HG03103 (cell line): ENCODE results near the gene PACRG.

Source experiments
- ATAC-seq: cut with Tn5 transposase; IDR thresholded peaks from one replicate; pipeline ENCODE4 v1.9.1; 2021; ENCODE audit warnings: low read depth; ENCODE audit not compliant: unreplicated experiment

The PACRG gene

DNA sequence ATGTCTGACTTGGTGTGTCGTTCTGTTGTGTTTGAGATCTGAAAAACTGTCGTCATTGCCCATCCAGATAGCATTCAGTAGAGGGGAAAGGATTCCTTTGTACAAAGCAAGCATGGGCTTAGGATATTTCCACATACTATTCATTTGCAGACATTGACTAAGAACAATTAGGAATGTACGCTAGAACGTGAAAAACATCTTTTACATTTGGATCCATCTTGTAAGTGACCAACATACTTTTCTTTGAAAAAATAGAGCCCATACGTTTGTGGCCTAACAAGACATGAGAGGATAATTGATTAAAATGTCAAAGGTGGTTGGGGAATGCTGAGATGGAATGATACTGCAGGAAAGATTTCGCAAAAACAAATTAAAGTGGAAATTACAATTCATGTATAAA, 461.0 kb downstream of the PACRG start:
- no peak for ATAC-seq

DNA sequence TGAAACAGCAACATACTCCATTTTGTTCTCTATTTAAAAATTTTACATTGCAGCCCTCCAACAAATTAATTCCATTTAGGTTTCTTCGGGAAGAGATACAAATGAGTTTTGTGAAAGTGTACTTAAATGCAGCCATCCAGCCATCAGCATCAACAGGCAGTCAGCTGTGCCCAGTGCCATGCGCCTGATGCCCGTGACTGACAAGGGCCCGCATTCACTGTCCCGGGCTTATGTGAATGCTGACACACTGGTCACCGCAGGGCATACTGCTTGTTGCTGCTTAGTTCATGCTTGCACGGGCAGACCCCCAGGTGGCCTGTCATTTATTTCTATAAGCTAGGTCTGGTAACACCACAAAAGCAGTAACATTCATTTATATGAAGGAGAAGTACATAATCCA, 461.8 kb downstream of the PACRG start:
- no peak for ATAC-seq

DNA sequence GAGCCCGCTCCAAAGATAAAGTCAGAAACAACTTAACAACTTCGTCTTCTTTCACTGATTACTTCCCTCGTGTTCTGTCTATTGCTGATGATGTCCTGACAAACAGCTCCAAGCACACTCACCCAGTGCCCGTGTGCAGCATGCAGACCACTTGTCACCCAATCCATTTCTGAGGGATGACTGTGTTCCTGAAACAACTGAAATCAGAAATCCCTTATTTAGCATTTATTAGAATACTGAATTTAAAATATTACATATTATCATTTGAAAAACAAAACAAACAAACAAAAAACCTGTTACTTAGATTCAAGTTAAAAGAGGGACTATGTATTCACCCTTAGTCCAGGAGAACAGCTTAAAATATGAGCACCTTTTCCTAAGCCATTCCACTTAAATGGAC, 463.0 kb downstream of the PACRG start:
- ATAC-seq, result no peak

DNA sequence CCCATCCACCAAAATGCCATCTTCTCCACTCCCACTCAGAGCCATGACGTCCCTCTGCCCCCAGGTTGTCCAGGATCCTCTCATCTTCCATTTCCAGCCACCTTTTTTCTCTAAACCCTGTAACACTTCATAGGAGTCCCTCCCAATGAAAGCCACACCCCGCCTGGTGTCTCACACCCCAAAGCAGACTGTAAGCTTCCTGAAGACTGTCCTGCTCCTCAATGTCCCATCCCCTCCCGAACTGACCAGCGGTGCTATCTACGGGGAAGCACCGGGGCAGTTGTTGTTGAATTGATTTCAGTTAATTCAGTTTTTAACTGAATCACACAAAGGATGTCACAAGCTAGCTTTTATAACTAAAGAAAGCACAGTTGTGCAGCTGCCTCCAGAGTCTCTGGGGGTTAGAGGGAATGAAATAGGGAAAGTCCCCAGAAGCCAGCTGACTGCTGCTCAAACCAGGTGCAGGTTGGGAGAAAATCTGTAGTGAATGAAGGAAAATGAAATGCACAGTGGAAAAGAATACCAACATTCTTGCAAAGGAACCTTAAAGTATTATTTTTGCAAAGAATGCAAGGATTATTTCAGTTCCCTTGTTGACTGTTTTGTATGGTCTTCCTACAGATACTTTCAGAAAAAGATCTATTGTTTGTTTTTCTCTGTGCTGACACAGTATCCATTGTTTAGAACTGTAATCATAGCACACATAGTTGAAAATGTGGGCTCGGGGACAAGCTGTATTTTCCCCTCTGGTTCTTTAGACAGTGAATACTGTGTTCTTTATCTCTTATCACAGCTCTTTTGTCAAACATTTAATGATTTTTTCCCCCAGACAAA, 464.1 kb downstream of the PACRG start:
- ATAC-seq, result no peak

DNA sequence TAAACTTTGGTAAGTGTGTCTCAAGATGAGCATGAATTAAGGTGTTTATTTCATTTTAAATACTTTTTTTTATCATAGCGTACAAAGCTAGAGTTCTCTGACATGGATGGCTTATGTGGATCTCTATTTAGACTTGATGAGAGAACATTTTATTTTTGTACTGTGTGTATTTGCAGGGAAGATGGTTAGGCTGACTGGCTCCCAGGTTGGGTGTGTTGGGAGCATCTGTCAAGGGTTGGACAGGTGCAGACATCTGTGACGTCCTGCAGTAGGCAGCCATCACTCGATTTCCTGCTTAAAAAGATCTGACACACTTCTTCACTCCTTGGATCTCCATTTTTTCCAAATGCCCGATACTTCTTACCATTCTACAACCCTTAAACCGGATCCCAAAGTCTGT, 464.8 kb downstream of the PACRG start:
- no peak for ATAC-seq

DNA sequence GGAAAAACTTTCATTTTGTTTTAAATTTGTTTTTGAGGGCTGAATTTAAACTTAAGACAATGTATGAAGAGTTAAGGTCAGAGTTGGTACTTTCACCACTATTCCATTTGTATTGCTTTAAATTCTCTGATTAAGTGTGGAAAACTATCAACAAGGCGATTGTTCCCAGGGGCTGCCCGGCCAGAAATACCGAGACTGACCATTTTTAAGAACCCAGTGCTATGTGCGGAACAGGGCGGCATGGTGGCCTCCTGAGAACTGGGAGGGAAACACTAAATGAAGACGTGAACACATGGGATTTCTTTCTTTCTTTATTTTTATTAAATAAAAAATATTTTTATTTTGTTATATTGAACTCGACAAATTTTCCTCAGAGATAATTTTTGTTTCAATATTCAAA, 465.6 kb downstream of the PACRG start:
- ATAC-seq, result no peak

DNA sequence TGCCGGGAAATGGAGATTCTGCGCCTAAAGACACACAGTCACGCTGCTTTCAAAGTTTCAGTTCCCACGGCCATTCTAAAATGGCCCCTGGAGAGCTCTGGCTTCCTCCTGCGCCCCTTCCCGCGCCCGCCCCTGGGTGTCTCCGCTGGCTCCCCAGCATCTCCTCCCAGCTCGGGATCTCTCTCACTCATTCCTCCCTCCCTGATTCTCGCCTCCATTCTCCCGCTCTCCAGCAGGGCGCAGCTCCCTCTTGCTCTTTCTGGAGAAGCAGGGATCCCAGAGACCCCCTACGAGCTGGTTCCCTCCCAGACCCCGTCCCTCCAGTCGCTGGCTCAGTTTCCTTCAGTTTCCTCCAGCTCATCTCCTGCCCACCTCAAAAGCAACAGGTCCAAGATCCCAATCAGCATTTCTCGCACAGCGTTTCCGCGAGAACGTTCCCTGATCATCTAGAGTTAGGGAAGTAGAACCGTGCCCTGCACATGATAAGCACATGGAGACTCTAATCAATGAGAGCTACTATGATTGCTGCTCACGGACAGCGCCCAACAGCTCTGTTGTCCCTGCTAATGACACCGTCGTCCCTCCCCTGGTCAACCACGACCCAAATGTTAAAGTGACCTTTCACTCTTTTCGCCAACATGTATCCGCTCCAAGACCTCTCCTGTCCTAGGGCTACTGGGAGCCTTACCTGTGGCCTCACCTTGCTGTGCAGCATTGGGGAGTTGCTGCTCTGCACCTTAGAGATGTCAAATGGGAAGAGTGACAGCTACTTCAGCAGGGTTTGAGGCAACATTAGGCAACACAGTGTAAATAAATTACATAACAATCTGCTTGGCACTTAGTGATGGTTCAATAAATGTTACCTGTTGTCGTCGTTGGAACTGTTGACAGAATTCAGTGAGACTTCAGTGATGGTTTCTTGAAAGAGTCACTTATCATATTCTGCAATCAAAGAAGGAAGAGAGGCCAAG, 468.2 kb downstream of the PACRG start:
- ATAC-seq, result no peak

DNA sequence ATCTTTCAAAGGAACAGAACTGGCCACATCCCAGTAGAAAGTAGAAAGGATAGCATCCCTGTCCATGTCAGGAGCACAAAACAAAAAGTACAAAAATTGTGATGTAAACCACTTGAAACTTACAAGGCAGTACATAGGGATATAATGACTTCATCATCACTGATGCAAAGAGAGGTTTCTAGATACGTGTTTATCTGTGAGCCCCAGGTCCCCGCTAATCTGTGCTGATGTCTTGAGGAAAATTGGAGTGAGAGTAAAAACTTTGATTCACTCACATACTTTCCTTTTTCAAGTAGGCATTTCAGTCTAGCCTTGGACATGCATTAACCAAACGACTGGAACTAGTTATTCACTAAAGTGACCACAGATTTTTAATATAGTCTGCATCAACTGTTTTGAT, 470.1 kb downstream of the PACRG start:
- no peak for ATAC-seq

DNA sequence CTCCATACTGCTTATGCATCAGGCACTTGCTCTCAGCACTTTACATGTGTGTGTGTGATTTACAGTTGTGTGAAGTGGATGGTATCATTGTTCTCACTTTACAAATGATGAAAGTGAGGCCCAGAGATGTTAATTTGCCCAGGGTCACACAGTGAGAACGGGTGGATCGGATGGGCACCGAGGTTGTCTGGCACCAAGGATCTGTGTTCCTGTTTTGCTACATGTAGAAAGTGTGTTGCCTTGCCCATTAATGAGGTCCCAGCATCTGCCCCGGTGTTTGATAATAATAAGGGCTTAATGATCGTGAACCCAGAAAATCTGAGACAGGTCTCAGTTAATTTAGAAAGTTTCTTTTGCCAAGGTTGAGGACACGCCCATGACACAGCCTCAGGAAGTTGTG, 470.6 kb downstream of the PACRG start:
- no peak for ATAC-seq

DNA sequence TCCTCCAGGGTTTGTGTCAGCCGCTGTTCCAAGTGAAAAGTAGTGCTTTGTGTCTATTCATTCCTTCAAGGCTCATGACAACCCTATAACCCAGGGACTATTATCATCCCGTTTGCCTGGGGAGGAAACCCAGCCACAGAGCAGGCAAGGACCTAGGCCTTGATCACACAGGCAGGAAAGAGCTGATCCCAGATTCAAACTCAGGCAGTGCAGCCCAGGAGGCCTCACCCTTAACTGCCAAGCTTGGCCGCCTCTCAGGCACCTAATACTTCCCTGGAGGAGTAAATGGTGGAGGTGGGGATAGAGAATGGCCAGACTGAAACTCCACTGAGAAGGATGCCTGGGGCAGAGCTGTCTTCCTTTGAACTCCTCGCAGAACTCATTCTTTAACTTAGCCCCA, 471.6 kb downstream of the PACRG start:
- no peak for ATAC-seq

DNA sequence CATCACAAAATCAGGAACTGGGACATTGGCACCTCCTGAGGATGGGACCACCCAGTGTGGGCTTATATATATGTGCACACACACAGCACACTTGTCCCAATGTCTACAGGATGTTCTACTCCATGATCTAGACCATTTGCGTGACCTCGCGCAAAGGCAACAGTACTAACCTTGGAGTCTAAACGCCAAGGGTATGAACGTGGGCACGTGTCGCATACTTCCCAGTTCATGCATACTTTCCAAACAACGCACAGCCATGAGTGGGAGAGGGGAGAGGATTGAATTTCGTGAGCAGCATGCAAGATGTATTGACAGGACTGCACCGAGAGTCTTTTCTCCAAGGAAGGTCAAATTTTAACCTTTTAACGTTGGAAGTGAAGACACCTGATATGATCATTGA, 472.5 kb downstream of the PACRG start:
- ATAC-seq, result no peak

DNA sequence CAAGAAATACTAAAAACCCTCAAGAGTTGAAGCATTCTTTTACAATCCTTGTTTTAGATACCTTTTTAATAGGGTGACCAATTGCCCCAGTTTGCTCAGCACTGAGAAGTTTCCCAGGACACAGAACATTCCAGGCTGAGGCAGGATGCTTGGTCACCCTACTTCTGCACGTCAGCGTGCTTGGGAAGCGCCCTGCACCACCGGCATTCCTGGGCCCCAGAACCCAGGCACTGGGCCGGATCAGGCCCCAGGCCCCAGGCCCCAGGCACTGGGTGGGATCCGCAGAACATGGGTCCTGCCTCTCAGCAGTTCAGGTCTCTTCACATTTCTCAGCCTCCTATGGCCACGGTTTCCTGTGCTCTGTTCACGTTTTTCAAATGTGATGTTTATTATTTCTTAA, 472.9 kb downstream of the PACRG start:
- ATAC-seq, result no peak

DNA sequence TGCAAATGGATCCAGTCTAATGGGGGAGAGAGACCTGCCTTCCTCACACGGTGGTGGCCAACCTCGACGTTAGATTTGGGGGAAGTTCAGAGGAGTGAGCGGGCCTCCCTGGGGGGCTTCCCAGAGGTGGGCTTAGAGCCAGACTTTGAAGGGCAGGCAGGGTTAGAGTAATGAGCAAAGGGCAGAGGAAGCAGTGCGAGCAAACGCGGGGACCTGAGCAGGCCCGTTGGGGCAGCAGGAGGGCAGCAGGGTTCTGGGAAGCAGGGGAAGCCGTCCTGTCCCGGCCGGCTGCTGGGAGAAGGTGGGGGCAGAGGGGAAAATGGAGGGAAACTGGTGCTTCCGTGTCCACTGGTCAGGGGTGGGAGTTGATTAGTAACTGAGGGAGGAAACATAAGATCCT, 474.1 kb downstream of the PACRG start:
- ATAC-seq, result no peak

DNA sequence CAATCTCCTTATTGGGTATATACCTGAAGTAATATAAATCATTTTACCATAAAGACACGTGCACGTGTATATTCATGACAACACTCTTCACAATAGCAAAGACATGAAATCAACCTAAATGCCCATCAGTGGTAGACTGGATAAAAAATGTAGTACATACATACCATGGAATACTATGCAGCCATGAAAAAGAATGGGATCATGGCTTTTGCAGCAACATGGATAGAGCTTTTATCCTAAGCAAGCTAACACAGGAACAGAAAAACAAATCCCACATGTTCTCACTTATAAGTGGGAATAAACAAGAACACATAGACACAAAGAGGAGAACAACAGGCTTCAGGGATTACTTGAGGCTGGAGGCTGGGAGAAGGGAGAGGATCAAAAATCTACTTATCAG, 478.4 kb downstream of the PACRG start:
- no peak for ATAC-seq

DNA sequence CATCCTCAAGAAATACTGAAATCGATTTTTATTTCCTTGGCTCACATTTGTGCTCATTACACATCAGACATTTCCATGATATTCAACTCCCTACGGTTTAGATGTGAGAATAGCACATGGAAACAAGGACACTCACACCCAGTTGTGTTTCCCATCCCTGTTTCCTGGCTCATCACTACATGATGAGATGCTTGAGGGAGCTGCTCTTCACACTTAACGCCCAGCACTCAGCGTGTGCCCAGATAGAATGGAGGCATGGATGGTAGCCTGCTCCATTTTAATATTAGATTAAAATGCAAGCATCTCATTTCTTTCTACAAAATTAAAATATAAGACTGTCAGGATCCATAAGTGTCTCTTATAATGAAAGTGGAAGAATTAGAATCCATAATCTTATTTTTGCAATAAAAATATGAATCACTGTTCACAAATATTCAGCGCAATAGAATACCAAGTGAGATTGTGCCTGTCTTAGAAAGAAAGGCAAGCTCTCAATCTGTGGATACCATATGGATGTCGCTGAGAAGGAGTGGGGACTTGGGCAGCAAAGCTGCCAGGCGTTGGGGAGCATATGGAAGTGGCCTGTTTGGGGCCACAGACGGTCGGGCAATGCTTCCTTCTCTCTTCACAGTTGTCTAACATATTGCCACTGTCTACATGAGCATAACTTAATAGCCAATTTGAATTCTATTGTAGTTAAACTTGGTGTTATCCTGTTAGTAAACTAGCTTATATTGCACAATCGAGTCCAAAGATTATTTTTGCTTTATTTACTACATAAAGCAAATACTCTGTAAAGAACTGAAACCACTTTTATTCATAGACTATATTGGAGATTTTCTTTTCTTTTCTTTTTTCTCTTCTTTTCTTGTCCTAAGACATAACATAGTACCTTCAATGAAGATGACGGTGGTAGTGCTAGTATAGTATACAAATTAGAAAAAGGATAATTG, 479.9 kb downstream of the PACRG start:
- no peak for ATAC-seq

DNA sequence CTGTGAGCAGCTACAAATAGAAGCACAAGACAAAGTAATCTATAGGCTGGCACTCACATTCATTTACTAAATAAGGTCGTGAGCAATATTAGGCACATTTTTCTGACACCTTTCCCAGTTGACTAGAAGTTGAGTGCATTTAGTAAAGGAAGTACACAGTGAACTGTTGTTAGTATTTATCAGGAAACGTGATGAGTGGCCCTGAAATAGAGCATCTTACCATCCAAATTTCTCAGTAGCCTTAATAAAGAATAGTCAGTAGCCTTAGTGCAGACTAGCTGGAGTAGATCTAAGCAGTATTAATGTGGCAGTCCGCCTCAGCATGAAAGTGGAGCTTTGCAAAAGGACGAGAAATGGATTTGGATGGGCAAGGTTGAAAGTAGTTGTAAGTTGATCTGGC, 481.2 kb downstream of the PACRG start:
- no peak for ATAC-seq

DNA sequence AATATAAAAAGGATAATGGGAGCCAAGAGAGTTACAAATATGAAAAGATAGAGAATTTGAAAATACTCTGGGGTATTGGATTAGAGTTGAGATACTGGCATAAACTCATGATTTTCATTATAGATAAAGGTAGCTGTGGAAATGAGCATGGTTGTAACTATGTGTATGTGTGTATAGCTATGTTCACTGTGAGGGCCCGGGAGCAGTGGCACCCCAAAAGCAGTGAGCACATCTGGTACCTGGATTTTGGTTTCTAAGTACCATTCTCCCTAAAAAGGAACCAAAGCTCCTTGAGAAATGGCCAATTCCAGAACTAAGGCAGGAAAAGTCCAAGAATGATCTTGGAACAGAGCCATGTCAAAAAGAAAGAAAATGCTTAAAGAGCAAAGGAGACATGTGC, 484.3 kb downstream of the PACRG start:
- ATAC-seq, result no peak

DNA sequence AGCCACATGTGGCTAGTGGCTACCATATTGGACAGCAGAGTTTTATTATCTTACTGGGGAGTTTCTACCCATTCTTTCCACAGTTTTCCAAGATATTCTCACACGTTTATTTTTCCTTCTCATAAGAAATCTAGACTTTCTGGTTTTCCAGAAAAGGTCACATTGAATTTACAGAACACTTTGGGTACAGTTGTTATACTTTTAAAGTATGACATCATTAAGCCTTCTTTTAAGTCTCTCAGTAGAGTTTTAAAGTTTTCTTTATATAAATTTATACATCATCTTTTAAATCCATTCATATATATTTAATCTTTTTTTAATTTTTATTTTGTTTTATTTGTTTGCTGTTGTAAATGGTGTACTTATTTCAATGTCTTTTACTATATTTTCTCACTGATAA, 486.5 kb downstream of the PACRG start:
- ATAC-seq, result no peak

DNA sequence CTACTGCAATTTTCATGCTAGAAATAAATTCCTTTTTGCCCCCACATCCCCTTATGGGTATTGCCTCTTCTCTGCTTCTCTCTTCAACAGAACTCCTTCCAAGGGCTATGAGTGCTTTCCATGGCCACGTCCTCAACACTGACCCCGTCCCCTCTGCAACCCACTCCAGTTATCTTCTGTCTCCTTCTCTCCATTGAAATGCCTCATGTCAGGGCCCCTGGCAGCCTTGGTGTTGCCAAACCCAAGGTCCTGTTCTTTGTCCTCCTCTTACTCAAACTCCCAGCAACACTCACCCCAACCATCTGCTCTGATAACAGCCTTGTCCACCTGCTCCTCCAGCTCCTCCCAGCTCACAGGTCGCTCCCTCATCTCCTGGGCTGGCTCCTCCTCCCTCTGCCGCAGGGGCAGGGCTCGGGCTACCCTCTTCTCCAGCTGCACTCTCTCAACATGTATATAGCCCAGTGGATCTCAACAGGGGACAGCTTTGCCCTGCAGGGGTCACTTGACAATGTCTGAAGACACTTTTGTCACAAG, 490.7 kb downstream of the PACRG start:
- no peak for ATAC-seq

DNA sequence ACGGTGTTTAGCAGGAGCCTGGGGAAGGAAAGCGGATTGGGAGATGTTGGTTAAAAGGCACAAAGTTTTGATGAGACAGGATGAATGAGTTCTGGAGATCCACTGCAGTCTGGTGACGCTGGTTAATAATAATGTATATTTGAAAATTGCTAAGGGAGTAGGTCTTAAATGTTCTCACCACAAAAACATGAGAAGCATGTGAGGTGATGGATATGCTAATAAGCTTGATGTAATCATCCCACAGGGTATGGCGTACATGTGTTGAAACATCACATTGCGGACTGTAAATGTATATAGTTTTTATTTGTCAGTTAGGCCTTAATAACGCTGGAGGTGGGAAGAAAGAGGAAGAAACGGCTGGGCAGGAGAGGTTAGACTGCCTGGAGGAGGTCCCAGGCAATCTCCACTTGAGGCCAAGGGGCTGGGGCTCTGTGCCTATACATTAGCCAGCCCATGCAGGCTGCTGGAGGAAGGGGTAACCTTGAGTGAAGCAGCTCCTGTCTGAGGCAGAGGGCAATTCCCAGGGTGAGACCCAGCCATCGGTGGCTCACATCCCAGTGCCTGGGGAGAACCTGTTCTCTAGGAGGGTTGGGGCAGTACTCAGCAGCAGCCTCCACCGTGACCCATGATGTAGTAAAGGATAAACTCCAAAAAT, 498.5 kb downstream of the PACRG start:
- no peak for ATAC-seq
